Kidney (tissue), 14 donors: Measurements from ENCODE around the gene MYADML2. TPM values are rescaled to one million over a fixed set of nuclear protein-coding genes. Genes with fewer than 3 reads are reported as not detected.

Experiments
- DNase-seq, 5 donors: peaks; one replicate each; pipeline ENCODE4 v3.0.0-alpha.2; 2013 to 2020
- FAIRE-seq: peaks from 2 replicates; lab custom pipeline; 2012; peaks lifted over from hg19 to GRCh38; lab: Jason Lieb, UNC
- H3K27ac ChIP-seq, 2 donors: one replicate each; pipeline ENCODE4 v1.7.0; 2013; ENCODE audit warnings: low read depth in 2 of 2, low read length in 2 of 2, inconsistent platforms in 1 of 2
- H3K27me3 ChIP-seq: one replicate; pipeline ENCODE4 v1.7.1; 2013; ENCODE audit warnings: low read length, inconsistent platforms; ENCODE audit not compliant: control insufficient read depth, insufficient read depth
- H3K36me3 ChIP-seq, 3 donors: one replicate each; pipeline versions ENCODE4 v1.7.0 to v1.7.1; 2013; ENCODE audit warnings: low read length in 3 of 3, control low read depth in 1 of 3, inconsistent platforms in 1 of 3; ENCODE audit not compliant: insufficient read depth in 3 of 3, control insufficient read depth in 2 of 3
- H3K4me1 ChIP-seq, 3 donors: one replicate each; pipeline versions ENCODE4 v1.7.0 to v1.7.1; 2013; ENCODE audit warnings: low read length in 3 of 3, inconsistent platforms in 1 of 3, low read depth in 1 of 3; ENCODE audit not compliant: control insufficient read depth in 2 of 3, insufficient read depth in 2 of 3
- H3K4me3 ChIP-seq, 3 donors: one replicate each; pipeline versions ENCODE4 v1.7.0 to v1.8.1; 2013; ENCODE audit warnings: low read length in 3 of 3, control low read depth in 1 of 3, inconsistent platforms in 1 of 3
- H3K9ac ChIP-seq, 3 donors: one replicate each; pipeline versions ENCODE4 v1.7.0 to v1.7.1; 2013; ENCODE audit warnings: low read length in 3 of 3, control low read depth in 1 of 3, inconsistent platforms in 1 of 3
- H3K9me3 ChIP-seq, 3 donors: one replicate each; pipeline versions ENCODE4 v1.7.0 to v1.7.1; 2013; ENCODE audit warnings: low read length in 3 of 3, control low read depth in 1 of 3, inconsistent platforms in 1 of 3; ENCODE audit not compliant: control insufficient read depth in 2 of 3, insufficient read depth in 1 of 3
- CTCF ChIP-seq: IDR thresholded peaks from 3 replicates; pipeline ENCODE4 v1.5.1; 2012; ENCODE audit warnings: mild to moderate bottlenecking, moderate library complexity, borderline replicate concordance; ENCODE audit not compliant: insufficient read depth; ENCODE audit errors: extremely low read depth
- intact Hi-C: fragments of 100-400 bp; cut with DNase I; formaldehyde crosslinking; loops from one replicate; pipeline ENCODE4 v1.11.1; 2022
- polyA plus RNA-seq: library from polyadenylated mRNA; stranded (reverse); fragments of 350-450 nt; fragmentation: Illumina TruSeq; extraction: RNeasy Lipid Tissue Mini Kit (QIAGEN cat#74804); gene quantifications from one replicate; pipeline ENCODE4 v1.2.3, GENCODE V29; 2014; ENCODE audit warnings: low read depth, low replicate concordance; ENCODE audit not compliant: insufficient read depth
- total RNA-seq: library from RNA; stranded (reverse); fragmentation: NEBNext Ultra II Directional; extraction: Animal tissue kit (Norgen Biotek cat#: 25700); gene quantifications from one replicate; pipeline ENCODE4 v1.2.1, GENCODE V29; 2021
- donor health status: control.
- donor health status: control.
- donor health status: control.
- donor health status: control.
- donor health status: control.
- donor health status: DM: yes; HTN: yes; CAD: no.
- donor health status: Normal renal cell carcinoma (clear cell type).

Gene MYADML2
- total and polyA plus RNA-seq, 2 donors from 2014 or later, result not detected

GRCh38 chr17:81916234-81917001, 30.6 kb downstream of the MYADML2 start:
- Histone ChIP-seq H3K27ac (no peak overlapping the region), H3K9ac (no peak overlapping the region), H3K27me3 (no peaks in the 10 kb centered on the region), H3K4me1 (peaks cover 0 to 11% (median 8%) of the 10 kb centered on the region in 3 donors), H3K9me3 (no peaks in the 10 kb centered on the region), H3K4me3 (peak overlapping the region in 1 of 3 donors; percentile 73), H3K36me3 (peaks cover 0 to 35% (median 29%) of the 10 kb centered on the region in 3 donors)
- TF ChIP-seq CTCF, result no peak
- DNase-seq (no peak), FAIRE-seq (no peak)
- intact Hi-C loops, result no loop called here

DNA sequence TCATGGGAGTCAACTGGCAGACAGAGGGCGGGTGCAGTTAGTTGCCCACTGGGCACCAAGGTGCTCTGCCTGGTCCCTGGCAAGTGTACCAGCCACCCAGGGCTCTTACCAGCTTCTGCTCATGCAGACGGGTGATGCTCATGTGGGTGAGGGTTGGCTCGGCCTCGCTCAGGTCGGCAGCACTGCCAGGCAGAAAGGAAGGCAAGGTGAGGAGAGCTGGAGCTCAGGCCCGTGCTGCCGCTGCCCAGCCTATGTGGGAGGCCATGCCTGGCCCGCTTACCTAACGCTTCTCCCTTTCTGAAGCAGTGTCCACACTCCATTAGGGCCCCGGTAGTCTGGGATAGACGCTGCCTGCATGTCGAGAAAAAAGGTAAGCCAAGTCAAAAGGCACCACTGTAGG, 31.7 kb downstream of the MYADML2 start:
- no peak for TF ChIP-seq CTCF
- Histone ChIP-seq H3K4me3 (no peak overlapping the region), H3K27ac (no peak overlapping the region), H3K4me1 (peaks cover 0 to 10% (median 8%) of the 10 kb centered on the region in 3 donors), H3K9ac (no peak overlapping the region), H3K9me3 (no peaks in the 10 kb centered on the region), H3K27me3 (no peaks in the 10 kb centered on the region), H3K36me3 (peaks cover 0 to 35% (median 29%) of the 10 kb centered on the region in 3 donors)
- DNase-seq (no peak), FAIRE-seq (no peak)
- intact Hi-C loops, result no loop called here

DNA sequence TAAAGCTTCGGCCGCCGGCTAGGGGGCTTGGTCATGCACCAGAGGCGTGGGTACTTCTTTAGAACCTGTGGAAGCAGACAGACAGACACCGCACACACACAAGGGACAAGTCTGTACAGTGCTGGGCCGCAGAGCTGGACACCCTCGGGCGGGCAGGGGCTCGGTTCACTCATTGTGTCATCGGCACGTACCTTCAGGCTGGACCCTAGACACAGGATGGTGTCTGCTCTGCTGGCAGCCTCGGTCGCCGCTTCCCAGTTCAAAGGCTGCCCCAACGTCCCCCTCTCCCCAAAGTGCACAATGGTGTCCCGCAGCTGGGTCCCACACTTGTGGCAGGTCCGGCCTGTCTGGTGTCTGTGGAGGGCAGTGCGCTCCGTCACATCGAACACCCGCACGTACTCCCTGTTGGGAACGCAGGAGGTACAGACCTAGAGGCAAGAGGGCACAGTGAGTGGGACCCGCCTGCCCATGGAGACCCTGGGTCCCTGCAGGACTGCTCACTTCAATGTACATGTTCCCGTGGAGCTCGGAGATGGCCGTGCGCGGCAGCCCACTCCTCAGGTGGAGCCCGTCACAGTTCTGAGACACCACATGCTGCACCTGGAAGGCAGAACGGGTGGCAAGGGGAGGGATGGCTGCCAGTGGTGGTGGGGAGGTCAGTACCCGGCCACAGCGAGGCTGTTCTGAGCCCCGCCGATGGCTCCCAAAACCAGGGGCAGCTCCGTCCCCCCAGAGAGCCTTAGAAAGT, 32.8 kb downstream of the MYADML2 start:
- H3K36me3 ChIP-seq, result peaks cover 0 to 35% (median 21%) of the 10 kb centered on the region in 3 donors

More for the DNA sequence above, 32.8 kb downstream of the MYADML2 start:
- Histone ChIP-seq H3K9ac (no peak overlapping the region), H3K27ac (no peak overlapping the region), H3K4me3 (no peak overlapping the region), H3K9me3 (no peaks in the 10 kb centered on the region), H3K4me1 (peaks cover 0 to 16% (median 8%) of the 10 kb centered on the region in 3 donors), H3K27me3 (no peaks in the 10 kb centered on the region)
- TF ChIP-seq CTCF, result no peak
- FAIRE-seq, result no peak
- intact Hi-C loops, result no loop called here
- DNase-seq, result no peak
